PC-9 (cell line): Measurements from ENCODE around the gene MACROD1. TPM values are rescaled to one million over a fixed set of nuclear protein-coding genes. Genes with fewer than 3 reads are reported as not detected.

ENCODE experiments used
- BruUV-seq: library from RNA; stranded (reverse); fragments of 400-500 nt; replicated peaks from 2 replicates; lab custom pipeline; 2021; lab: Mats Ljungman, UMichigan
- CTCF ChIA-PET: fragments of 300-600 bp; sonication (Branson Sonifier 250); formaldehyde crosslinking; loops from one replicate; lab custom pipeline; 2022; ENCODE audit warnings: antibody characterized with exemption; lab: Charles Lee
- POLR2A ChIA-PET: fragments of 300-600 bp; sonication (Branson Sonifier 250); formaldehyde crosslinking; loops from one replicate; lab custom pipeline; 2022; ENCODE audit warnings: antibody characterized with exemption; ENCODE audit not compliant: unreplicated experiment; lab: Charles Lee
- DNase-seq, 2 experiments: peaks; one replicate each; pipeline versions ENCODE4 v3.0.0 to v3.0.0-alpha.2; 2015 to 2022; ENCODE audit warnings: mixed read lengths in 1 of 2
- H2AFZ ChIP-seq: fragments of 200-600 bp; sonication (generic); 2 replicates; pipeline ENCODE4 v1.8.1; 2017; ENCODE audit warnings: antibody characterized with exemption
- H3F3A ChIP-seq: fragments of 200-600 bp; sonication (generic); 2 replicates; pipeline ENCODE4 v1.8.1; 2017; ENCODE audit warnings: antibody characterized with exemption, mild to moderate bottlenecking, low read depth; ENCODE audit not compliant: insufficient read depth
- H3K27ac ChIP-seq: fragments of 200-600 bp; sonication (generic); 2 replicates; pipeline ENCODE4 v1.6.1; 2016; ENCODE audit warnings: mixed run types
- H3K27me3 ChIP-seq: fragments of 200-600 bp; sonication (generic); 2 replicates; pipeline ENCODE4 v1.6.1; 2016; ENCODE audit warnings: low read depth, mixed run types; ENCODE audit not compliant: insufficient read depth
- H3K36me3 ChIP-seq: fragments of 200-600 bp; sonication (generic); 2 replicates; pipeline ENCODE4 v1.6.1; 2016; ENCODE audit warnings: low read depth, mixed run types
- H3K4me1 ChIP-seq: fragments of 200-600 bp; sonication (generic); replicated peaks from 2 replicates; pipeline ENCODE4 v1.6.1; 2016; ENCODE audit warnings: mixed run types; ENCODE audit not compliant: insufficient read depth
- H3K4me2 ChIP-seq: fragments of 200-600 bp; sonication (generic); 2 replicates; pipeline ENCODE4 v1.6.1; 2017; ENCODE audit warnings: mixed run types
- H3K4me3 ChIP-seq: fragments of 200-600 bp; sonication (generic); 2 replicates; pipeline ENCODE4 v1.6.1; 2016; ENCODE audit warnings: mixed run types
- H3K79me2 ChIP-seq: fragments of 200-600 bp; sonication (generic); 2 replicates; pipeline ENCODE4 v1.6.1; 2017; ENCODE audit warnings: low read depth, mixed run types
- H3K9me2 ChIP-seq: fragments of 200-600 bp; sonication (generic); 2 replicates; pipeline ENCODE4 v1.8.1; 2017; ENCODE audit warnings: mild to moderate bottlenecking; ENCODE audit not compliant: insufficient read depth
- H3K9me3 ChIP-seq: fragments of 200-600 bp; sonication (generic); 2 replicates; pipeline ENCODE4 v1.8.1; 2016; ENCODE audit warnings: low read depth; ENCODE audit not compliant: insufficient read depth
- H4K20me1 ChIP-seq: fragments of 200-600 bp; sonication (generic); 2 replicates; pipeline ENCODE4 v1.8.1; 2017; ENCODE audit not compliant: insufficient read depth
- EZH2 ChIP-seq: fragments of 200-600 bp; sonication (generic); IDR thresholded peaks from 2 replicates; pipeline ENCODE4 v1.8.0; 2017; ENCODE audit warnings: antibody characterized with exemption, low read depth
- intact Hi-C: fragments of 100-400 bp; cut with micrococcal nuclease; formaldehyde crosslinking; loops from one replicate; pipeline ENCODE4 v1.10.0; 2022; ENCODE audit not compliant: unreplicated experiment
- total RNA-seq: library from RNA; stranded (reverse); gene quantifications from 2 replicates; pipeline ENCODE4 v1.2.3, GENCODE V29; 2021
- TF ChIP-seq, protein P1 (sequence below): fragments of 200-600 bp; sonication (generic); conservative IDR thresholded peaks from 2 replicates; pipeline ENCODE4 v1.6.1; 2017; ENCODE audit warnings: mixed run types, antibody characterized with exemption, mild to moderate bottlenecking, moderate library complexity

Gene MACROD1
- total RNA-seq, 1 experiment from 2014 or later = 41.0 TPM

- H3K36me3 ChIP-seq = no peaks in the 10 kb centered on the region
- no peak for DNase-seq
- no peak overlapping the region for H3K4me3 ChIP-seq
- H3F3A ChIP-seq = no peaks in the 10 kb centered on the region; the same call in 1 of the 2 replicates
- H3K9me2 ChIP-seq = no peaks in the 10 kb centered on the region
- POLR2A ChIA-PET = interaction anchor here (0.5 kb wide), 1 partner anchor 29 kb away, joined by 3 read pairs; no protein-coding TSS in a partner anchor
- H3K27ac ChIP-seq = no peak overlapping the region
- no peak overlapping the region for H3K4me2 ChIP-seq
- CTCF ChIA-PET = no interaction called here
- TF ChIP-seq, protein P1, sequence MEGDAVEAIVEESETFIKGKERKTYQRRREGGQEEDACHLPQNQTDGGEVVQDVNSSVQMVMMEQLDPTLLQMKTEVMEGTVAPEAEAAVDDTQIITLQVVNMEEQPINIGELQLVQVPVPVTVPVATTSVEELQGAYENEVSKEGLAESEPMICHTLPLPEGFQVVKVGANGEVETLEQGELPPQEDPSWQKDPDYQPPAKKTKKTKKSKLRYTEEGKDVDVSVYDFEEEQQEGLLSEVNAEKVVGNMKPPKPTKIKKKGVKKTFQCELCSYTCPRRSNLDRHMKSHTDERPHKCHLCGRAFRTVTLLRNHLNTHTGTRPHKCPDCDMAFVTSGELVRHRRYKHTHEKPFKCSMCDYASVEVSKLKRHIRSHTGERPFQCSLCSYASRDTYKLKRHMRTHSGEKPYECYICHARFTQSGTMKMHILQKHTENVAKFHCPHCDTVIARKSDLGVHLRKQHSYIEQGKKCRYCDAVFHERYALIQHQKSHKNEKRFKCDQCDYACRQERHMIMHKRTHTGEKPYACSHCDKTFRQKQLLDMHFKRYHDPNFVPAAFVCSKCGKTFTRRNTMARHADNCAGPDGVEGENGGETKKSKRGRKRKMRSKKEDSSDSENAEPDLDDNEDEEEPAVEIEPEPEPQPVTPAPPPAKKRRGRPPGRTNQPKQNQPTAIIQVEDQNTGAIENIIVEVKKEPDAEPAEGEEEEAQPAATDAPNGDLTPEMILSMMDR = no peak
- no peak for TF ChIP-seq EZH2
- intact Hi-C loops = no loop called here
- H4K20me1 ChIP-seq = peaks cover 51% of the 10 kb centered on the region
- no TSS peak for BruUV-seq
- no peaks in the 10 kb centered on the region for H3K4me1 ChIP-seq
- H3K9me3 ChIP-seq = no peaks in the 10 kb centered on the region
- H3K27me3 ChIP-seq = no peaks in the 10 kb centered on the region
- no peak overlapping the region for H2AFZ ChIP-seq
- H3K79me2 ChIP-seq = no peaks in the 10 kb centered on the region
Measured at GRCh38 chr11:64072871-64073270, 93.0 kb downstream of the MACROD1 start.

DNA sequence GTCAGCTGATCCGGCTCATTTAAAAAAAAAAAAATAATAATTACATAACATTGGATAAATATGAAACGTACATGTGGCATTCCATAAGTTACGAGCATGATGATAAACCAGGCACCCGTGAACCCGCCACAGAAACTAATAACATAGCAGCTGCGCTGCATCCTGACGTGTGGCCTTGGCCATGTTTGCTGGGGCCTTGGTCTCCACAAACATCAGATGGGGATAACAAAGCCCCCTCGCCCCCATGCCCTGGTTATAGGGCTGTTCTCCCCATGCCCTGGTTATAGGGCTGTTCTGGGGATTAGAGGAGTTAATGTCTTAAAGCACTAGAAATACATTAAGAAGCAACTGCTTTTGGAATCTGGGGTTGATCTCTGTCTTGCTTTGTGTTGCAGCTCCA is 93.5 kb downstream of the MACROD1 start:
- no peak for DNase-seq
- peaks cover 51% of the 10 kb centered on the region for H4K20me1 ChIP-seq
- intact Hi-C loops = no loop called here
- no peaks in the 10 kb centered on the region; the same call in 1 of the 2 replicates for H3F3A ChIP-seq
- no peak overlapping the region for H3K4me2 ChIP-seq
- H3K36me3 ChIP-seq = no peaks in the 10 kb centered on the region
- no TSS peak for BruUV-seq
- H3K27ac ChIP-seq = no peak overlapping the region
- ChIA-PET CTCF (no interaction called here), POLR2A (interaction anchor here (0.6 kb wide), 1 partner anchor 846 kb away, joined by 6 read pairs; no protein-coding TSS in a partner anchor)
- no peak overlapping the region for H3K4me3 ChIP-seq
- no peaks in the 10 kb centered on the region for H3K79me2 ChIP-seq
- no peaks in the 10 kb centered on the region for H3K27me3 ChIP-seq
- no peak overlapping the region for H2AFZ ChIP-seq
- TF ChIP-seq, protein P1 = no peak
- TF ChIP-seq EZH2 = no peak
- H3K9me2 ChIP-seq = no peaks in the 10 kb centered on the region
- no peaks in the 10 kb centered on the region for H3K4me1 ChIP-seq
- H3K9me3 ChIP-seq = no peaks in the 10 kb centered on the region

DNA sequence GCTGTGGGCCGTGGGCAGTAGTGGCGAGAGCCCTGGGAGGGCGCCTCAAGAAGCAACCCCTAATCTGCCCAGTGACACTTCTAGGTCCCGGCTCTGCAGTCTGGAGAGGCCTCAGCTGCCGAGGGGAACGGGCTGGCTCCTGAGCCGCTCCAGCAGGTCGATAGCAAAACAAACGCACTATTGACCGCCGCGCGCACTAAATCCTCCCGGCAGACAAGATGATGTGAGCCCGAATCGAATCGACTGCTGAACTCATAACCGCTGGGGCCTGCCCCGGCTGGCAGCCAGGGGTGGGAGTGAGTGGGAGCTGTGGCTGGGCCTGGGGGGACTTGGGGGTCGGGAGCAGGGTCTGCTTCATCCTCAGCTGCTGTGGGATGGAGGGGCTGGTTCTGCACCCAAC is 94.1 kb downstream of the MACROD1 start:
- intact Hi-C loops = no loop called here
- Histone ChIP-seq H3K4me3 (no peak overlapping the region), H3K9me3 (no peaks in the 10 kb centered on the region), H3K9me2 (no peaks in the 10 kb centered on the region), H3K4me2 (no peak overlapping the region), H3K27me3 (no peaks in the 10 kb centered on the region), H2AFZ (no peak overlapping the region), H3K36me3 (no peaks in the 10 kb centered on the region), H3K4me1 (no peaks in the 10 kb centered on the region), H3K27ac (no peak overlapping the region), H3F3A (no peaks in the 10 kb centered on the region; the same call in 1 of the 2 replicates), H3K79me2 (no peaks in the 10 kb centered on the region), H4K20me1 (peaks cover 53% of the 10 kb centered on the region)
- BruUV-seq = no TSS peak
- ChIA-PET CTCF (no interaction called here), POLR2A (interaction anchor here (0.6 kb wide), 1 partner anchor 845 kb away, joined by 6 read pairs; no protein-coding TSS in a partner anchor)
- TF ChIP-seq, protein P1 = no peak
- no peak for TF ChIP-seq EZH2
- DNase-seq = no peak
